K562 (cell line): ENCODE results near the gene G6PD. TPM values are rescaled to one million over a fixed set of nuclear protein-coding genes. Genes with fewer than 3 reads are reported as not detected.

Experiments
- BRF1 ChIP-seq: IDR thresholded peaks from 3 replicates; pipeline ENCODE4 v1.6.1; 2011; ENCODE audit warnings: borderline replicate concordance, mild to moderate bottlenecking; ENCODE audit not compliant: insufficient read length; ENCODE audit errors: extremely low read depth
- FUS ChIP-seq: fragments of 200-400 bp; formaldehyde crosslinking; optimal IDR thresholded peaks from 2 replicates; pipeline ENCODE3; 2017; ENCODE audit warnings: low read depth, low read length
- KDM4B ChIP-seq, 2 experiments: fragments of 450-650 bp in 1 of 2; sonication (generic) in 1 of 2; IDR thresholded peaks; 2 replicates each; pipeline ENCODE4 v1.6.1; 2016 to 2017; ENCODE audit warnings: borderline replicate concordance in 2 of 2, antibody characterized with exemption in 1 of 2, low read depth in 1 of 2, mild to moderate bottlenecking in 1 of 2
- SIN3B ChIP-seq: fragments of 450-650 bp; IDR thresholded peaks from 2 replicates; pipeline ENCODE4 v1.6.1; 2017; ENCODE audit warnings: low read depth, mild to moderate bottlenecking, moderate library complexity
- SMARCC2 ChIP-seq: fragments of 450-650 bp; IDR thresholded peaks from 2 replicates; pipeline ENCODE4 v1.6.1; 2017; ENCODE audit warnings: antibody characterized with exemption, moderate library complexity, mild to moderate bottlenecking, low read depth
- XRCC3 ChIP-seq: fragments of 450-650 bp; IDR thresholded peaks from 2 replicates; pipeline ENCODE4 v1.6.1; 2017; ENCODE audit warnings: mild to moderate bottlenecking, moderate library complexity
- ZNF76 ChIP-seq: fragments of 250-450 bp; sonication (Bioruptor Pico); IDR thresholded peaks from 2 replicates; pipeline ENCODE4 v1.4.0; 2020; ENCODE audit warnings: mild to moderate bottlenecking, moderate library complexity, borderline replicate concordance
- polyA plus RNA-seq, 8 experiments: library from polyadenylated mRNA; depleted of rRNA in 4 of 8; stranded (reverse) in 5 of 8; unstranded in 3 of 8; fragments of >200 nt; fragmentation: Nextera tagmentation in 2 of 8; fragmentation: Illumina TruSeq in 1 of 8; extraction: Ambion mirVana in 2 of 8; extraction: Trizol in 1 of 8; gene quantifications; 2 replicates each; pipeline versions ENCODE4 v1.2.1 to v1.2.3, GENCODE V29; 2011 to 2014; ENCODE audit warnings: inconsistent platforms in 1 of 8, missing spikeins in 1 of 8
- total RNA-seq, 7 experiments: library from RNA; depleted of rRNA in 6 of 7; stranded (reverse); fragments of >200 nt in 6 of 7; fragmentation: Illumina TruSeq in 2 of 7; extraction: Trizol in 2 of 7; gene quantifications; 2 replicates each; pipeline versions ENCODE4 v1.2.1 to v1.2.3, GENCODE V29; 2011 to 2021; ENCODE audit warnings: low replicate concordance in 1 of 7
- TF ChIP-seq, protein P1 (sequence below): fragments of 200-800 bp; sonication (Bioruptor generic); IDR thresholded peaks from 2 replicates; pipeline ENCODE4 v1.6.1; 2017; ENCODE audit warnings: missing genetic modification characterization, missing compliant biosample characterization
- TF ChIP-seq, protein P2 (sequence below): fragments of 450-650 bp; IDR thresholded peaks from 2 replicates; pipeline ENCODE4 v1.7.1; 2018; ENCODE audit warnings: mild to moderate bottlenecking, low read depth; ENCODE audit not compliant: partially characterized antibody
- TF ChIP-seq, protein P3 (sequence below): fragments of 450-650 bp; IDR thresholded peaks from 2 replicates; pipeline ENCODE4 v1.6.1; 2016; ENCODE audit warnings: mild to moderate bottlenecking, moderate library complexity
- TF ChIP-seq, protein P4 (sequence below): sonication (generic); formaldehyde crosslinking; IDR thresholded peaks from 2 replicates; pipeline ENCODE4 v1.8.1; 2022; ENCODE audit warnings: missing genetic modification reagents

The G6PD gene
- total and polyA plus RNA-seq, 9 of the 15 experiments (the other 6 are each of a cell fraction or from before 2014, with no cell fraction given): 2.9 to 222 (median 66.4) TPM

DNA sequence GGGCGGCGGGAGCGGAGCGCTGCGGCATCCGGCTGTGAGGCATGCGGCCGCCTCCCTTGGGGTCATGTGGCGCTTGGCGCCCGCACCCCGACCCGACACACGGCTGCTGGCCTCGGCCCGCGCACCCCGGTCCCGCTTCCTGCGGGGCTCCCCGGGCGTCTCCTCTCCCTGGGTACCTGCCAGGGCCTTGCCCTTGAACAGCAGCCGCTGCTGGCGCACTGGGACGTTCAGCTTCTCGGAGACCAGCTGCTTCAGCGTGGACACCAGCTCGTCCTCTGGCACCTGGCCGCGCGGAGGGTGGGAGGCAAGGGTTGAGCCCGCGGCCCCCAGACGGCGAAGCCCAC is 60.6 kb downstream of the G6PD start (continued):
- TF ChIP-seq, protein P1, sequence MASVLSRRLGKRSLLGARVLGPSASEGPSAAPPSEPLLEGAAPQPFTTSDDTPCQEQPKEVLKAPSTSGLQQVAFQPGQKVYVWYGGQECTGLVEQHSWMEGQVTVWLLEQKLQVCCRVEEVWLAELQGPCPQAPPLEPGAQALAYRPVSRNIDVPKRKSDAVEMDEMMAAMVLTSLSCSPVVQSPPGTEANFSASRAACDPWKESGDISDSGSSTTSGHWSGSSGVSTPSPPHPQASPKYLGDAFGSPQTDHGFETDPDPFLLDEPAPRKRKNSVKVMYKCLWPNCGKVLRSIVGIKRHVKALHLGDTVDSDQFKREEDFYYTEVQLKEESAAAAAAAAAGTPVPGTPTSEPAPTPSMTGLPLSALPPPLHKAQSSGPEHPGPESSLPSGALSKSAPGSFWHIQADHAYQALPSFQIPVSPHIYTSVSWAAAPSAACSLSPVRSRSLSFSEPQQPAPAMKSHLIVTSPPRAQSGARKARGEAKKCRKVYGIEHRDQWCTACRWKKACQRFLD (CRISPR knock-in tag): 0 out of 2 replicates have a peak, but pooled peaks have one; percentile 24
- no peak for TF ChIP-seq XRCC3
- TF ChIP-seq, protein P2, sequence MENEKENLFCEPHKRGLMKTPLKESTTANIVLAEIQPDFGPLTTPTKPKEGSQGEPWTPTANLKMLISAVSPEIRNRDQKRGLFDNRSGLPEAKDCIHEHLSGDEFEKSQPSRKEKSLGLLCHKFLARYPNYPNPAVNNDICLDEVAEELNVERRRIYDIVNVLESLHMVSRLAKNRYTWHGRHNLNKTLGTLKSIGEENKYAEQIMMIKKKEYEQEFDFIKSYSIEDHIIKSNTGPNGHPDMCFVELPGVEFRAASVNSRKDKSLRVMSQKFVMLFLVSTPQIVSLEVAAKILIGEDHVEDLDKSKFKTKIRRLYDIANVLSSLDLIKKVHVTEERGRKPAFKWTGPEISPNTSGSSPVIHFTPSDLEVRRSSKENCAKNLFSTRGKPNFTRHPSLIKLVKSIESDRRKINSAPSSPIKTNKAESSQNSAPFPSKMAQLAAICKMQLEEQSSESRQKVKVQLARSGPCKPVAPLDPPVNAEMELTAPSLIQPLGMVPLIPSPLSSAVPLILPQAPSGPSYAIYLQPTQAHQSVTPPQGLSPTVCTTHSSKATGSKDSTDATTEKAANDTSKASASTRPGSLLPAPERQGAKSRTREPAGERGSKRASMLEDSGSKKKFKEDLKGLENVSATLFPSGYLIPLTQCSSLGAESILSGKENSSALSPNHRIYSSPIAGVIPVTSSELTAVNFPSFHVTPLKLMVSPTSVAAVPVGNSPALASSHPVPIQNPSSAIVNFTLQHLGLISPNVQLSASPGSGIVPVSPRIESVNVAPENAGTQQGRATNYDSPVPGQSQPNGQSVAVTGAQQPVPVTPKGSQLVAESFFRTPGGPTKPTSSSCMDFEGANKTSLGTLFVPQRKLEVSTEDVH: no peak
- TF ChIP-seq SMARCC2: no peak
- no peak for TF ChIP-seq KDM4B (IDR thresholded peaks at IDR 0.05; ENCODE audit: borderline replicate concordance in 2 of 2, low read depth in 1 of 2)
- TF ChIP-seq ZNF76 (CRISPR knock-in tag): no peak
- TF ChIP-seq, protein P3, sequence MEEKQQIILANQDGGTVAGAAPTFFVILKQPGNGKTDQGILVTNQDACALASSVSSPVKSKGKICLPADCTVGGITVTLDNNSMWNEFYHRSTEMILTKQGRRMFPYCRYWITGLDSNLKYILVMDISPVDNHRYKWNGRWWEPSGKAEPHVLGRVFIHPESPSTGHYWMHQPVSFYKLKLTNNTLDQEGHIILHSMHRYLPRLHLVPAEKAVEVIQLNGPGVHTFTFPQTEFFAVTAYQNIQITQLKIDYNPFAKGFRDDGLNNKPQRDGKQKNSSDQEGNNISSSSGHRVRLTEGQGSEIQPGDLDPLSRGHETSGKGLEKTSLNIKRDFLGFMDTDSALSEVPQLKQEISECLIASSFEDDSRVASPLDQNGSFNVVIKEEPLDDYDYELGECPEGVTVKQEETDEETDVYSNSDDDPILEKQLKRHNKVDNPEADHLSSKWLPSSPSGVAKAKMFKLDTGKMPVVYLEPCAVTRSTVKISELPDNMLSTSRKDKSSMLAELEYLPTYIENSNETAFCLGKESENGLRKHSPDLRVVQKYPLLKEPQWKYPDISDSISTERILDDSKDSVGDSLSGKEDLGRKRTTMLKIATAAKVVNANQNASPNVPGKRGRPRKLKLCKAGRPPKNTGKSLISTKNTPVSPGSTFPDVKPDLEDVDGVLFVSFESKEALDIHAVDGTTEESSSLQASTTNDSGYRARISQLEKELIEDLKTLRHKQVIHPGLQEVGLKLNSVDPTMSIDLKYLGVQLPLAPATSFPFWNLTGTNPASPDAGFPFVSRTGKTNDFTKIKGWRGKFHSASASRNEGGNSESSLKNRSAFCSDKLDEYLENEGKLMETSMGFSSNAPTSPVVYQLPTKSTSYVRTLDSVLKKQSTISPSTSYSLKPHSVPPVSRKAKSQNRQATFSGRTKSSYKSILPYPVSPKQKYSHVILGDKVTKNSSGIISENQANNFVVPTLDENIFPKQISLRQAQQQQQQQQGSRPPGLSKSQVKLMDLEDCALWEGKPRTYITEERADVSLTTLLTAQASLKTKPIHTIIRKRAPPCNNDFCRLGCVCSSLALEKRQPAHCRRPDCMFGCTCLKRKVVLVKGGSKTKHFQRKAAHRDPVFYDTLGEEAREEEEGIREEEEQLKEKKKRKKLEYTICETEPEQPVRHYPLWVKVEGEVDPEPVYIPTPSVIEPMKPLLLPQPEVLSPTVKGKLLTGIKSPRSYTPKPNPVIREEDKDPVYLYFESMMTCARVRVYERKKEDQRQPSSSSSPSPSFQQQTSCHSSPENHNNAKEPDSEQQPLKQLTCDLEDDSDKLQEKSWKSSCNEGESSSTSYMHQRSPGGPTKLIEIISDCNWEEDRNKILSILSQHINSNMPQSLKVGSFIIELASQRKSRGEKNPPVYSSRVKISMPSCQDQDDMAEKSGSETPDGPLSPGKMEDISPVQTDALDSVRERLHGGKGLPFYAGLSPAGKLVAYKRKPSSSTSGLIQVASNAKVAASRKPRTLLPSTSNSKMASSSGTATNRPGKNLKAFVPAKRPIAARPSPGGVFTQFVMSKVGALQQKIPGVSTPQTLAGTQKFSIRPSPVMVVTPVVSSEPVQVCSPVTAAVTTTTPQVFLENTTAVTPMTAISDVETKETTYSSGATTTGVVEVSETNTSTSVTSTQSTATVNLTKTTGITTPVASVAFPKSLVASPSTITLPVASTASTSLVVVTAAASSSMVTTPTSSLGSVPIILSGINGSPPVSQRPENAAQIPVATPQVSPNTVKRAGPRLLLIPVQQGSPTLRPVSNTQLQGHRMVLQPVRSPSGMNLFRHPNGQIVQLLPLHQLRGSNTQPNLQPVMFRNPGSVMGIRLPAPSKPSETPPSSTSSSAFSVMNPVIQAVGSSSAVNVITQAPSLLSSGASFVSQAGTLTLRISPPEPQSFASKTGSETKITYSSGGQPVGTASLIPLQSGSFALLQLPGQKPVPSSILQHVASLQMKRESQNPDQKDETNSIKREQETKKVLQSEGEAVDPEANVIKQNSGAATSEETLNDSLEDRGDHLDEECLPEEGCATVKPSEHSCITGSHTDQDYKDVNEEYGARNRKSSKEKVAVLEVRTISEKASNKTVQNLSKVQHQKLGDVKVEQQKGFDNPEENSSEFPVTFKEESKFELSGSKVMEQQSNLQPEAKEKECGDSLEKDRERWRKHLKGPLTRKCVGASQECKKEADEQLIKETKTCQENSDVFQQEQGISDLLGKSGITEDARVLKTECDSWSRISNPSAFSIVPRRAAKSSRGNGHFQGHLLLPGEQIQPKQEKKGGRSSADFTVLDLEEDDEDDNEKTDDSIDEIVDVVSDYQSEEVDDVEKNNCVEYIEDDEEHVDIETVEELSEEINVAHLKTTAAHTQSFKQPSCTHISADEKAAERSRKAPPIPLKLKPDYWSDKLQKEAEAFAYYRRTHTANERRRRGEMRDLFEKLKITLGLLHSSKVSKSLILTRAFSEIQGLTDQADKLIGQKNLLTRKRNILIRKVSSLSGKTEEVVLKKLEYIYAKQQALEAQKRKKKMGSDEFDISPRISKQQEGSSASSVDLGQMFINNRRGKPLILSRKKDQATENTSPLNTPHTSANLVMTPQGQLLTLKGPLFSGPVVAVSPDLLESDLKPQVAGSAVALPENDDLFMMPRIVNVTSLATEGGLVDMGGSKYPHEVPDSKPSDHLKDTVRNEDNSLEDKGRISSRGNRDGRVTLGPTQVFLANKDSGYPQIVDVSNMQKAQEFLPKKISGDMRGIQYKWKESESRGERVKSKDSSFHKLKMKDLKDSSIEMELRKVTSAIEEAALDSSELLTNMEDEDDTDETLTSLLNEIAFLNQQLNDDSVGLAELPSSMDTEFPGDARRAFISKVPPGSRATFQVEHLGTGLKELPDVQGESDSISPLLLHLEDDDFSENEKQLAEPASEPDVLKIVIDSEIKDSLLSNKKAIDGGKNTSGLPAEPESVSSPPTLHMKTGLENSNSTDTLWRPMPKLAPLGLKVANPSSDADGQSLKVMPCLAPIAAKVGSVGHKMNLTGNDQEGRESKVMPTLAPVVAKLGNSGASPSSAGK: peak; percentile 81
- TF ChIP-seq BRF1: no peak
- no peak for TF ChIP-seq SIN3B
- no peak for TF ChIP-seq FUS
- TF ChIP-seq, protein P4, sequence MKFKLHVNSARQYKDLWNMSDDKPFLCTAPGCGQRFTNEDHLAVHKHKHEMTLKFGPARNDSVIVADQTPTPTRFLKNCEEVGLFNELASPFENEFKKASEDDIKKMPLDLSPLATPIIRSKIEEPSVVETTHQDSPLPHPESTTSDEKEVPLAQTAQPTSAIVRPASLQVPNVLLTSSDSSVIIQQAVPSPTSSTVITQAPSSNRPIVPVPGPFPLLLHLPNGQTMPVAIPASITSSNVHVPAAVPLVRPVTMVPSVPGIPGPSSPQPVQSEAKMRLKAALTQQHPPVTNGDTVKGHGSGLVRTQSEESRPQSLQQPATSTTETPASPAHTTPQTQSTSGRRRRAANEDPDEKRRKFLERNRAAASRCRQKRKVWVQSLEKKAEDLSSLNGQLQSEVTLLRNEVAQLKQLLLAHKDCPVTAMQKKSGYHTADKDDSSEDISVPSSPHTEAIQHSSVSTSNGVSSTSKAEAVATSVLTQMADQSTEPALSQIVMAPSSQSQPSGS (CRISPR knock-in tag): no peak
